ENCODE measurements around the gene SLC8A1.

- TF ChIP-seq POLR2A (IDR thresholded peaks at IDR 0.05) (no peak), CTCF (IDR thresholded peaks at IDR 0.05) (no peak)
Observed at GRCh38 chr2:40487602-40488001, 35.7 kb upstream of the SLC8A1 start.
